NAMALWA (cell line): ENCODE results near the gene PPIP5K1.

Source experiments
- DNase-seq: peaks from one replicate; pipeline ENCODE4 v3.0.0-alpha.2; 2015; ENCODE audit warnings: low spot score

The PPIP5K1 gene

DNA sequence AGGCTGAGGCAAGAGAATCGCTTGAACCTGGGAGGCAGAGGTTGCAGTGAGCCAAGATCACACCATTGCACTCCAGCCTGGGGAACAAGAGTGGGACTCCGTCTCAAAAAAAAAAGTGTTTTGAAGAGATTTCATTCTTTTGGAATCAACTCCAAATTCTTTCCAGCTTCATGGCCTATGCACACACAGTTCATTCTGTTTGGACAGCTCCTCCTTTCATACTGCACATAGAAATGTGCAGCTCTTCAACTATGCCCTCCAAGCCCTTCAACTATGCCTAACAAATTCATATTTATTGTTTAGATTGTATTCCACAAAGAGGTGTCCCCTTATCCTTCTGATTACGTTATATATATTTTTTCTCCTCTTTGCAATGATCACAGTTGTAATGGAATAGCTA lies 101.2 kb downstream of the PPIP5K1 start:
- no peak for DNase-seq

GRCh38 chr15:43487271-43487895 lies 102.6 kb downstream of the PPIP5K1 start:
- no peak for DNase-seq

GRCh38 chr15:43484455-43484854 lies 105.6 kb downstream of the PPIP5K1 start:
- DNase-seq: no peak
